NB4 (cell line): ENCODE measurements around the gene RRP36.

Source experiments
- CTCF ChIP-seq: IDR thresholded peaks from one replicate; pipeline ENCODE4 v1.5.1; 2012; ENCODE audit warnings: low read depth, low read length
- MAX ChIP-seq: IDR thresholded peaks from 2 replicates; pipeline ENCODE4 v1.6.1; 2011; ENCODE audit warnings: low read depth, low read length
- MYC ChIP-seq: IDR thresholded peaks from 2 replicates; pipeline ENCODE4 v1.6.1; 2011; ENCODE audit warnings: low read depth, low read length
- POLR2A ChIP-seq: IDR thresholded peaks from 2 replicates; pipeline ENCODE4 v1.6.1; 2011; ENCODE audit warnings: mild to moderate bottlenecking; ENCODE audit not compliant: insufficient read length; ENCODE audit errors: extremely low read depth

DNA sequence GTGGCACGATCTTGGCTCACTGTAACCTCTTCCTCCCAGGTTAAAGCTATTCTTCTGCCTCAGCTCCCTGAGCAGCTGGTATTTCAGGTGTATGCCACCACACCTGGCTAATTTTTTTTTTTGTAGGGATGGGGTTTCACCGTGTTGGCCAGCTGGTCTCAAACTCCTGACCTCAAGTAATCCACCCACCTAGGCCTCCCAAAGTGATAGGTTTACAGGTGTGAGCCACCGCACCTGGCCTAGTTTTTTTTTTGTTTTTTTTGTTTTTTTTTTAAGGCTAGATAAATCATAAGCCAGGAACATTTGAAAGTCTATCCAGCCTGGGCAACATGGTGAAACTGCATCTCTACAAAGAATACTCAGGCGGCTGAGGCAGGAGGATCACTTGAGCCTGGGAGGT is 10.9 kb downstream of the RRP36 start:
- no peak for TF ChIP-seq CTCF
- no peak for TF ChIP-seq MAX
- TF ChIP-seq POLR2A = no peak
- TF ChIP-seq MYC = no peak
